Caco-2 (cell line): ENCODE measurements around the gene SUGT1. TPM values are rescaled to one million over a fixed set of nuclear protein-coding genes. Genes with fewer than 3 reads are reported as not detected.
"Not testable (repeated sequence)": the region's sequence is repeated elsewhere in the genome, so short reads cannot be mapped to it uniquely, and the experiment has no call there.

Source experiments
- BruUV-seq: library from RNA; stranded (reverse); fragments of 400-500 nt; replicated peaks from 2 replicates; lab custom pipeline; 2021; lab: Mats Ljungman, UMichigan
- CTCF ChIA-PET: fragments of 300-600 bp; sonication (Branson Sonifier 250); formaldehyde crosslinking; loops from one replicate; lab custom pipeline; 2022; ENCODE audit warnings: antibody characterized with exemption; lab: Charles Lee
- POLR2A ChIA-PET: fragments of 300-600 bp; sonication (Branson Sonifier 250); formaldehyde crosslinking; loops from one replicate; lab custom pipeline; 2022; ENCODE audit warnings: antibody characterized with exemption; lab: Charles Lee
- DNase-seq, 2 experiments: peaks; one replicate each; pipeline versions ENCODE4 v3.0.0 to v3.0.0-alpha.2; 2020 to 2022
- H3K27me3 ChIP-seq: replicated peaks from 2 replicates; pipeline ENCODE4 v1.6.0; 2011; ENCODE audit warnings: low read length; ENCODE audit not compliant: control insufficient read depth, insufficient read depth
- H3K36me3 ChIP-seq: 2 replicates; pipeline ENCODE4 v1.5.1; 2011; ENCODE audit warnings: low read length; ENCODE audit not compliant: control insufficient read depth, insufficient read depth
- H3K4me1 ChIP-seq: fragments of 250-450 bp; sonication (Bioruptor Pico); 2 replicates; pipeline ENCODE4 v1.5.1; 2020; ENCODE audit warnings: mild to moderate bottlenecking
- H3K4me3 ChIP-seq: 2 replicates; pipeline ENCODE4 v1.5.1; 2011; ENCODE audit warnings: low read depth, mild to moderate bottlenecking, control low read depth, low read length
- H3K9me3 ChIP-seq: fragments of 250-450 bp; sonication (Bioruptor Pico); 2 replicates; pipeline ENCODE4 v1.5.1; 2020; ENCODE audit warnings: mild to moderate bottlenecking, moderate library complexity
- H3K27ac Mint-ChIP-seq: one replicate; pipeline ENCODE4 v1.8.0; 2022; ENCODE audit warnings: mixed read lengths; ENCODE audit not compliant: unreplicated experiment
- H3K27me3 Mint-ChIP-seq: one replicate; pipeline ENCODE4 v1.8.0; 2022; ENCODE audit warnings: mixed read lengths; ENCODE audit not compliant: insufficient read depth, unreplicated experiment
- H3K36me3 Mint-ChIP-seq: one replicate; pipeline ENCODE4 v1.8.0; 2022; ENCODE audit warnings: mild to moderate bottlenecking, mixed read lengths; ENCODE audit not compliant: insufficient read depth, unreplicated experiment
- H3K4me1 Mint-ChIP-seq: one replicate; pipeline ENCODE4 v1.8.0; 2022; ENCODE audit warnings: low read depth, mixed read lengths; ENCODE audit not compliant: unreplicated experiment
- H3K4me3 Mint-ChIP-seq: one replicate; pipeline ENCODE4 v1.8.0; 2022; ENCODE audit warnings: mild to moderate bottlenecking, moderate library complexity, mixed read lengths; ENCODE audit not compliant: unreplicated experiment
- H3K9me3 Mint-ChIP-seq: one replicate; pipeline ENCODE4 v1.8.0; 2022; ENCODE audit warnings: mixed read lengths; ENCODE audit not compliant: unreplicated experiment
- intact Hi-C: fragments of 100-400 bp; cut with micrococcal nuclease; formaldehyde crosslinking; loops from one replicate; pipeline ENCODE4 v1.10.0; 2022; ENCODE audit not compliant: unreplicated experiment
- total RNA-seq: library from RNA; stranded (reverse); gene quantifications from 2 replicates; pipeline ENCODE4 v1.2.3, GENCODE V29; 2022
- TF ChIP-seq, protein P1 (sequence below), 2 experiments: fragments of 200-600 bp in 1 of 2; IDR thresholded peaks; 1 replicate in 1 of 2; 2 replicates in 1 of 2; pipeline versions ENCODE4 v1.5.1 to v1.8.0; 2011 to 2022; ENCODE audit warnings: antibody characterized with exemption in 1 of 2, control low read depth in 1 of 2, inconsistent platforms in 1 of 2, low read depth in 1 of 2, low read length in 1 of 2, mild to moderate bottlenecking in 1 of 2, moderate library complexity in 1 of 2; ENCODE audit not compliant: insufficient read depth in 1 of 2, severe bottlenecking in 1 of 2, unreplicated experiment in 1 of 2

SUGT1 gene
- total RNA-seq, 1 experiment from 2014 or later, result 73.6 TPM

- H3K4me1 ChIP-seq, result no peaks in the 10 kb centered on the region
- H3K27me3 ChIP-seq, result no peaks in the 10 kb centered on the region
- no peak for DNase-seq
- no peaks in the 10 kb centered on the region for H3K4me1 Mint-ChIP-seq
- H3K27ac Mint-ChIP-seq, result no peak overlapping the region
- H3K9me3 Mint-ChIP-seq, result no peaks in the 10 kb centered on the region
- H3K27me3 Mint-ChIP-seq, result no peaks in the 10 kb centered on the region
- H3K9me3 ChIP-seq, result no peaks in the 10 kb centered on the region
- intact Hi-C loops, result no loop called here
- H3K4me3 Mint-ChIP-seq, result no peak overlapping the region
- ChIA-PET CTCF (no interaction called here), POLR2A (interaction anchor here (1.9 kb wide), 1 partner anchor 21 kb away, joined by 4 read pairs; the partner anchor contains the start of gene SUGT1)
- no peak overlapping the region for H3K4me3 ChIP-seq
- H3K36me3 Mint-ChIP-seq, result peaks cover 25% of the 10 kb centered on the region
- BruUV-seq, result no TSS peak
- H3K36me3 ChIP-seq, result no peaks in the 10 kb centered on the region; the same call in 1 of the 2 replicates
- TF ChIP-seq, protein P1, sequence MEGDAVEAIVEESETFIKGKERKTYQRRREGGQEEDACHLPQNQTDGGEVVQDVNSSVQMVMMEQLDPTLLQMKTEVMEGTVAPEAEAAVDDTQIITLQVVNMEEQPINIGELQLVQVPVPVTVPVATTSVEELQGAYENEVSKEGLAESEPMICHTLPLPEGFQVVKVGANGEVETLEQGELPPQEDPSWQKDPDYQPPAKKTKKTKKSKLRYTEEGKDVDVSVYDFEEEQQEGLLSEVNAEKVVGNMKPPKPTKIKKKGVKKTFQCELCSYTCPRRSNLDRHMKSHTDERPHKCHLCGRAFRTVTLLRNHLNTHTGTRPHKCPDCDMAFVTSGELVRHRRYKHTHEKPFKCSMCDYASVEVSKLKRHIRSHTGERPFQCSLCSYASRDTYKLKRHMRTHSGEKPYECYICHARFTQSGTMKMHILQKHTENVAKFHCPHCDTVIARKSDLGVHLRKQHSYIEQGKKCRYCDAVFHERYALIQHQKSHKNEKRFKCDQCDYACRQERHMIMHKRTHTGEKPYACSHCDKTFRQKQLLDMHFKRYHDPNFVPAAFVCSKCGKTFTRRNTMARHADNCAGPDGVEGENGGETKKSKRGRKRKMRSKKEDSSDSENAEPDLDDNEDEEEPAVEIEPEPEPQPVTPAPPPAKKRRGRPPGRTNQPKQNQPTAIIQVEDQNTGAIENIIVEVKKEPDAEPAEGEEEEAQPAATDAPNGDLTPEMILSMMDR (IDR thresholded peaks at IDR 0.05; ENCODE audit: insufficient read depth in 1 of 2, low read depth in 1 of 2, low read length in 1 of 2, severe bottlenecking in 1 of 2, unreplicated experiment in 1 of 2), result no peak
Observed at GRCh38 chr13:52673465-52673864, 20.8 kb downstream of the SUGT1 start.

- Histone ChIP-seq H3K9me3 (no peaks in the 10 kb centered on the region), H3K4me1 (no peaks in the 10 kb centered on the region), H3K4me3 (no peak overlapping the region), H3K36me3 (no peaks in the 10 kb centered on the region; the same call in 1 of the 2 replicates), H3K27me3 (no peaks in the 10 kb centered on the region)
- Mint-ChIP-seq H3K9me3 (no peaks in the 10 kb centered on the region), H3K27ac (no peak overlapping the region), H3K27me3 (no peaks in the 10 kb centered on the region), H3K4me3 (no peak overlapping the region), H3K36me3 (peaks cover 46% of the 10 kb centered on the region), H3K4me1 (no peaks in the 10 kb centered on the region)
- POLR2A ChIA-PET, result no interaction called here
- intact Hi-C loops, result no loop called here
- TF ChIP-seq, protein P1 (IDR thresholded peaks at IDR 0.05; ENCODE audit: insufficient read depth in 1 of 2, low read depth in 1 of 2, low read length in 1 of 2, severe bottlenecking in 1 of 2, unreplicated experiment in 1 of 2), result no peak
- DNase-seq, result no peak
- CTCF ChIA-PET, result no interaction called here
- no TSS peak for BruUV-seq
Observed at GRCh38 chr13:52677823-52678222, 25.2 kb downstream of the SUGT1 start.

DNA sequence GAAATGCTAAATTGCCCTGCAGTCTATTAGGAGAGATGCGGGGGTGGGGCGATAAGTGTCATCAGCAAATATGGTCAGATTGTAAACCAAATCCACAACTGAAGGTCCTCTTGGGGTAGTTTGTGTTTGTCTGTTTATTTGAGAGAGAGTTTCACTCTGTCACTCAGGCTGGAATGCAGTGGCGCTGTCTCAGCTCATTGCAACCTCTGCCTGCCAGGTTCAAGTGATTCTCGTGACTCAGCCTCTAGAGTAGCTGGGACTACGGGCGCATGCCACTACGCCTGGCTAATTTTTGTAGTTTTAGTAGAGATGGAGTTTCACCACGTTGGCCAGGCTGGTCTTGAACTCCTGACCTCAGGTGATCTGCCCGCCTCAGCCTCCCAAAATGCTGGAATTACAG is 33.2 kb downstream of the SUGT1 start:
- H3K9me3 Mint-ChIP-seq, CTCF ChIA-PET, H3K36me3 ChIP-seq, H3K4me3 ChIP-seq, H3K27me3 ChIP-seq, H3K9me3 ChIP-seq, H3K27ac Mint-ChIP-seq, H3K4me1 Mint-ChIP-seq, BruUV-seq, H3K27me3 Mint-ChIP-seq, POLR2A ChIA-PET, H3K4me3 Mint-ChIP-seq, intact Hi-C loops: not testable (repeated sequence)
- peaks cover 11% of the 10 kb centered on the region; the same call in 1 of the 2 replicates for H3K4me1 ChIP-seq
- peak; percentile 24 to 44 for DNase-seq
- H3K36me3 Mint-ChIP-seq, result peaks cover 52% of the 10 kb centered on the region
